ENCODE measurements around the gene CDC42BPB. TPM values are rescaled to one million over a fixed set of nuclear protein-coding genes. Genes with fewer than 3 reads are reported as not detected.

Gene CDC42BPB
- total and polyA plus RNA-seq, 2 of the 13 experiments (the other 11 are each of a cell fraction or from before 2014, with no cell fraction given) = 19.7 to 32.3 TPM

DNA sequence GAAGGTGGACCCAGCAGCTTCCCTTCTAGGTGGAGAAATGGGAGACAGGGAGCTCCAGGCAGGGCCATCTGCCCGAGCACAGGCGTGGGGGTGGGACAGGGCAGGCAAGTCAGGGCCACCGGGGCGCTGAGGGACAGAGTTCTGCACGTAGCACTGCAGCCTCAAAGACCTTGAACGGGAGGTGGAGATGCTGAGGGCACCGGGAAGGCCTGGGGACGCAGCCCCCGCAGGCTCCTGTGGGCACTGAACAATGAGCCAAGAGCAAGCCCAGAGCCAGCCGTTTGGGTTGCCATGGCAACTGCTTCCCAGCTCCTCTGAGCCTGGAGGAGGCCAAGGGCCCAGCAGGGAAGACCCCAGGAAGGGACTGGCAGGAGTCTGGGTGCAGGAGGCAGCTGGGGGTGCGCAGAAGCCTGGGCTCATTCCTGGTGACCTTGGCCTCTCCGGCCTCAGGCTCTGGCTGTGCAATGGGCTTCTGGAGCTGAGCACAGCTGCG, 30.0 kb upstream of the CDC42BPB start (continued):
- TF ChIP-seq, protein P1, sequence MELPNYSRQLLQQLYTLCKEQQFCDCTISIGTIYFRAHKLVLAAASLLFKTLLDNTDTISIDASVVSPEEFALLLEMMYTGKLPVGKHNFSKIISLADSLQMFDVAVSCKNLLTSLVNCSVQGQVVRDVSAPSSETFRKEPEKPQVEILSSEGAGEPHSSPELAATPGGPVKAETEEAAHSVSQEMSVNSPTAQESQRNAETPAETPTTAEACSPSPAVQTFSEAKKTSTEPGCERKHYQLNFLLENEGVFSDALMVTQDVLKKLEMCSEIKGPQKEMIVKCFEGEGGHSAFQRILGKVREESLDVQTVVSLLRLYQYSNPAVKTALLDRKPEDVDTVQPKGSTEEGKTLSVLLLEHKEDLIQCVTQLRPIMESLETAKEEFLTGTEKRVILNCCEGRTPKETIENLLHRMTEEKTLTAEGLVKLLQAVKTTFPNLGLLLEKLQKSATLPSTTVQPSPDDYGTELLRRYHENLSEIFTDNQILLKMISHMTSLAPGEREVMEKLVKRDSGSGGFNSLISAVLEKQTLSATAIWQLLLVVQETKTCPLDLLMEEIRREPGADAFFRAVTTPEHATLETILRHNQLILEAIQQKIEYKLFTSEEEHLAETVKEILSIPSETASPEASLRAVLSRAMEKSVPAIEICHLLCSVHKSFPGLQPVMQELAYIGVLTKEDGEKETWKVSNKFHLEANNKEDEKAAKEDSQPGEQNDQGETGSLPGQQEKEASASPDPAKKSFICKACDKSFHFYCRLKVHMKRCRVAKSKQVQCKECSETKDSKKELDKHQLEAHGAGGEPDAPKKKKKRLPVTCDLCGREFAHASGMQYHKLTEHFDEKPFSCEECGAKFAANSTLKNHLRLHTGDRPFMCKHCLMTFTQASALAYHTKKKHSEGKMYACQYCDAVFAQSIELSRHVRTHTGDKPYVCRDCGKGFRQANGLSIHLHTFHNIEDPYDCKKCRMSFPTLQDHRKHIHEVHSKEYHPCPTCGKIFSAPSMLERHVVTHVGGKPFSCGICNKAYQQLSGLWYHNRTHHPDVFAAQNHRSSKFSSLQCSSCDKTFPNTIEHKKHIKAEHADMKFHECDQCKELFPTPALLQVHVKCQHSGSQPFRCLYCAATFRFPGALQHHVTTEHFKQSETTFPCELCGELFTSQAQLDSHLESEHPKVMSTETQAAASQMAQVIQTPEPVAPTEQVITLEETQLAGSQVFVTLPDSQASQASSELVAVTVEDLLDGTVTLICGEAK (IDR thresholded peaks at IDR 0.05) = no peak
- TF ChIP-seq, protein P1 (CRISPR knock-in tag; IDR thresholded peaks at IDR 0.05) = peak; percentile 67; the same call in 1 of the 2 replicates
- TF ChIP-seq, protein P2, sequence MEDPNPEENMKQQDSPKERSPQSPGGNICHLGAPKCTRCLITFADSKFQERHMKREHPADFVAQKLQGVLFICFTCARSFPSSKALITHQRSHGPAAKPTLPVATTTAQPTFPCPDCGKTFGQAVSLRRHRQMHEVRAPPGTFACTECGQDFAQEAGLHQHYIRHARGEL (CRISPR knock-in tag; IDR thresholded peaks at IDR 0.05) = no peak
- no peak for TF ChIP-seq ZBTB8A (CRISPR knock-in tag; IDR thresholded peaks at IDR 0.05; ENCODE audit: borderline replicate concordance, low read depth)
- no peak for TF ChIP-seq MAFK (conservative IDR thresholded peaks at IDR 0.05 in 1 of 2, IDR thresholded peaks at IDR 0.05 in 1 of 2; ENCODE audit: low read length in 2 of 2)
- TF ChIP-seq ZNF761 (CRISPR knock-in tag; conservative IDR thresholded peaks at IDR 0.05) = no peak
- TF ChIP-seq NR2C2 (CRISPR knock-in tag; IDR thresholded peaks at IDR 0.05; ENCODE audit: borderline replicate concordance) = no peak
- TF ChIP-seq ZNF350 (CRISPR knock-in tag; IDR thresholded peaks at IDR 0.05; ENCODE audit: borderline replicate concordance, low read depth) = peak; percentile 37; the same call in 1 of the 2 replicates
- TF ChIP-seq, protein P3, sequence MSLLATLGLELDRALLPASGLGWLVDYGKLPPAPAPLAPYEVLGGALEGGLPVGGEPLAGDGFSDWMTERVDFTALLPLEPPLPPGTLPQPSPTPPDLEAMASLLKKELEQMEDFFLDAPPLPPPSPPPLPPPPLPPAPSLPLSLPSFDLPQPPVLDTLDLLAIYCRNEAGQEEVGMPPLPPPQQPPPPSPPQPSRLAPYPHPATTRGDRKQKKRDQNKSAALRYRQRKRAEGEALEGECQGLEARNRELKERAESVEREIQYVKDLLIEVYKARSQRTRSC (CRISPR knock-in tag; IDR thresholded peaks at IDR 0.05; ENCODE audit: low read depth) = no peak
- peak; percentile 40; the same call in 1 of the 2 replicates for TF ChIP-seq MEIS2 (CRISPR knock-in tag; IDR thresholded peaks at IDR 0.05)
- no peak for TF ChIP-seq ZNF224 (CRISPR knock-in tag; IDR thresholded peaks at IDR 0.05)
- TF ChIP-seq ZNF232 (CRISPR knock-in tag; IDR thresholded peaks at IDR 0.05; ENCODE audit: borderline replicate concordance) = no peak; the same call in 1 of the 2 replicates
- TF ChIP-seq, protein P4, sequence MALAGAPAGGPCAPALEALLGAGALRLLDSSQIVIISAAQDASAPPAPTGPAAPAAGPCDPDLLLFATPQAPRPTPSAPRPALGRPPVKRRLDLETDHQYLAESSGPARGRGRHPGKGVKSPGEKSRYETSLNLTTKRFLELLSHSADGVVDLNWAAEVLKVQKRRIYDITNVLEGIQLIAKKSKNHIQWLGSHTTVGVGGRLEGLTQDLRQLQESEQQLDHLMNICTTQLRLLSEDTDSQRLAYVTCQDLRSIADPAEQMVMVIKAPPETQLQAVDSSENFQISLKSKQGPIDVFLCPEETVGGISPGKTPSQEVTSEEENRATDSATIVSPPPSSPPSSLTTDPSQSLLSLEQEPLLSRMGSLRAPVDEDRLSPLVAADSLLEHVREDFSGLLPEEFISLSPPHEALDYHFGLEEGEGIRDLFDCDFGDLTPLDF (CRISPR knock-in tag; IDR thresholded peaks at IDR 0.05) = no peak
- TF ChIP-seq ZC3H4 (CRISPR knock-in tag; IDR thresholded peaks at IDR 0.05; ENCODE audit: borderline replicate concordance) = no peak
- TF ChIP-seq RFX3 (CRISPR knock-in tag; IDR thresholded peaks at IDR 0.05) = peak; percentile 78
- TF ChIP-seq TBL1XR1 (IDR thresholded peaks at IDR 0.05; ENCODE audit: borderline replicate concordance, low read length, partially characterized antibody) = no peak
- no peak for TF ChIP-seq IKZF1 (IDR thresholded peaks at IDR 0.05)
- no peak for TF ChIP-seq POLR2G (IDR thresholded peaks at IDR 0.05; ENCODE audit: low read depth, low read length)
- no peak for TF ChIP-seq SIX4 (CRISPR knock-in tag; IDR thresholded peaks at IDR 0.05)
- TF ChIP-seq ZMYM4 (CRISPR knock-in tag; IDR thresholded peaks at IDR 0.05) = no peak
- no peak for TF ChIP-seq ZNF264 (CRISPR knock-in tag; IDR thresholded peaks at IDR 0.05)
